Transverse colon (tissue), 4 donors: ENCODE data around the gene COA5.

Experiments used
- EP300 ChIP-seq: sonication (generic); formaldehyde crosslinking; IDR thresholded peaks from one replicate; pipeline ENCODE4 v1.6.1; 2017; ENCODE audit warnings: antibody characterized with exemption, low read depth
- POLR2A ChIP-seq: fragments of 450-650 bp; IDR thresholded peaks from one replicate; pipeline ENCODE4 v1.6.1; 2016; ENCODE audit warnings: antibody characterized with exemption, mild to moderate bottlenecking, moderate library complexity
- POLR2AphosphoS5 ChIP-seq, 3 donors: sonication (generic); formaldehyde crosslinking; IDR thresholded peaks; one replicate each; pipeline ENCODE4 v1.6.1; 2016; ENCODE audit warnings: antibody characterized with exemption in 3 of 3
- TF ChIP-seq, protein P1 (sequence below), 5 experiments: fragments of 200-600 bp in 3 of 5; fragments of 450-650 bp in 2 of 5; sonication (generic) in 3 of 5; IDR thresholded peaks; 1 replicate in 2 of 5; 2 replicates in 3 of 5; pipeline ENCODE4 v1.5.1; 2016 to 2017; ENCODE audit warnings: antibody characterized with exemption in 5 of 5, inconsistent platforms in 3 of 5, mild to moderate bottlenecking in 2 of 5, moderate library complexity in 1 of 5

DNA sequence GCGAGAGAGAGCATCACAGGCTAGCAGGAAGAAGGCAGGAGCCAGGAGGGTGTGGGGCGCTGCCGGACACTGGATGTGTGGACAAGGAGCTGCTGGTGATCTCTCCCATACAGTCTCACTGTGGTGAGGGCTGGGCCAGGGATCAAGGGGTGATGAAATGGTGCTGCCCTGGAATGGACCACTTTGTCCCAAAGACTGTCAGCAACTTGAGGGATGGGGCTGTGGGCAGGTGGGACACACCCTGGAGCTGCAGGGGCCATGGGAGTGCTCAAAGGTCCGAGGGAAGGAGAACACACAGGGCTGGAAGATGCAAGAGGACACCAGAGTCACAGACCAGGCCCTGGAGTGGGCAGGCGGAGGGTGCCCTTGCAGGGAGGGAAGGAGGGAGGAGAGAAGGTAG is 38.0 kb downstream of the COA5 start:
- TF ChIP-seq, protein P1, sequence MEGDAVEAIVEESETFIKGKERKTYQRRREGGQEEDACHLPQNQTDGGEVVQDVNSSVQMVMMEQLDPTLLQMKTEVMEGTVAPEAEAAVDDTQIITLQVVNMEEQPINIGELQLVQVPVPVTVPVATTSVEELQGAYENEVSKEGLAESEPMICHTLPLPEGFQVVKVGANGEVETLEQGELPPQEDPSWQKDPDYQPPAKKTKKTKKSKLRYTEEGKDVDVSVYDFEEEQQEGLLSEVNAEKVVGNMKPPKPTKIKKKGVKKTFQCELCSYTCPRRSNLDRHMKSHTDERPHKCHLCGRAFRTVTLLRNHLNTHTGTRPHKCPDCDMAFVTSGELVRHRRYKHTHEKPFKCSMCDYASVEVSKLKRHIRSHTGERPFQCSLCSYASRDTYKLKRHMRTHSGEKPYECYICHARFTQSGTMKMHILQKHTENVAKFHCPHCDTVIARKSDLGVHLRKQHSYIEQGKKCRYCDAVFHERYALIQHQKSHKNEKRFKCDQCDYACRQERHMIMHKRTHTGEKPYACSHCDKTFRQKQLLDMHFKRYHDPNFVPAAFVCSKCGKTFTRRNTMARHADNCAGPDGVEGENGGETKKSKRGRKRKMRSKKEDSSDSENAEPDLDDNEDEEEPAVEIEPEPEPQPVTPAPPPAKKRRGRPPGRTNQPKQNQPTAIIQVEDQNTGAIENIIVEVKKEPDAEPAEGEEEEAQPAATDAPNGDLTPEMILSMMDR (IDR thresholded peaks at IDR 0.05): no peak
- TF ChIP-seq POLR2AphosphoS5 (IDR thresholded peaks at IDR 0.05) (no peak), POLR2A (no peak), EP300 (no peak)
